ENCODE results near the gene B4GALNT3. TPM values are rescaled to one million over a fixed set of nuclear protein-coding genes. Genes with fewer than 3 reads are reported as not detected.

The B4GALNT3 gene
- total and polyA plus RNA-seq, 2 experiments from 2014 or later, result 0.11 TPM; not detected in 1

- H3F3A ChIP-seq (ENCODE audit: insufficient read depth), result peaks cover 19% of the 10 kb centered on the region
- H3K27me3 ChIP-seq (replicated peaks; ENCODE audit: insufficient read depth), result no peaks in the 10 kb centered on the region
- no peak overlapping the region for H3K27ac ChIP-seq
- no peak overlapping the region for H3K4me2 ChIP-seq (ENCODE audit: unreplicated experiment)
- in situ Hi-C loops (cut with MboI), result no loop called here
- TF ChIP-seq EZH2phosphoT487 (IDR thresholded peaks at IDR 0.05; ENCODE audit: insufficient read depth, low read depth), result no peak
- no peak for TF ChIP-seq EZH2 (IDR thresholded peaks at IDR 0.05; ENCODE audit: insufficient read depth, poor library complexity, severe bottlenecking)
- no peaks in the 10 kb centered on the region for H3K79me2 ChIP-seq (ENCODE audit: insufficient read depth)
- H3K36me3 ChIP-seq (ENCODE audit: low read depth), result no peaks in the 10 kb centered on the region
- H2AFZ ChIP-seq, result no peak overlapping the region
- no peaks in the 10 kb centered on the region for H3K9me3 ChIP-seq (ENCODE audit: low read depth)
- WGBS, 2 experiments (ENCODE audit: low coverage in 1 of 2, low lambda C conversion rate in 2 of 2, missing lambda C conversion rate in 2 of 2), result 80 to 85% methylated on average over 6 of the region's 6 CpGs
- no peaks in the 10 kb centered on the region for H4K20me1 ChIP-seq (ENCODE audit: insufficient read depth)
- DNase-seq, result no peak
- H3K9me2 ChIP-seq (ENCODE audit: insufficient read depth), result no peaks in the 10 kb centered on the region
- peaks cover 15% of the 10 kb centered on the region for H3K4me1 ChIP-seq (ENCODE audit: insufficient read depth)
- H3K9ac ChIP-seq, result no peak overlapping the region
- no peak overlapping the region for H3K4me3 ChIP-seq
Observed at GRCh38 chr12:568486-568885, 108.7 kb downstream of the B4GALNT3 start.

GRCh38 chr12:569091-569676 is 109.4 kb downstream of the B4GALNT3 start:
- Histone ChIP-seq H3K79me2 (ENCODE audit: insufficient read depth) (no peaks in the 10 kb centered on the region), H3F3A (ENCODE audit: insufficient read depth) (peaks cover 19% of the 10 kb centered on the region), H3K36me3 (ENCODE audit: low read depth) (no peaks in the 10 kb centered on the region), H3K9me3 (ENCODE audit: low read depth) (no peaks in the 10 kb centered on the region), H3K9ac (peak overlapping the region; percentile 80; the same call in 1 of the 2 replicates), H3K9me2 (ENCODE audit: insufficient read depth) (no peaks in the 10 kb centered on the region), H2AFZ (peak overlapping the region; percentile 92), H3K27me3 (replicated peaks; ENCODE audit: insufficient read depth) (no peaks in the 10 kb centered on the region), H3K4me2 (ENCODE audit: unreplicated experiment) (peak overlapping the region; percentile 89), H3K4me1 (ENCODE audit: insufficient read depth) (peaks cover 15% of the 10 kb centered on the region), H3K4me3 (peak overlapping the region; percentile 82), H4K20me1 (ENCODE audit: insufficient read depth) (no peaks in the 10 kb centered on the region), H3K27ac (no peak overlapping the region)
- in situ Hi-C loops (cut with MboI), result no loop called here
- WGBS, 2 experiments (ENCODE audit: low coverage in 1 of 2, low lambda C conversion rate in 2 of 2, missing lambda C conversion rate in 2 of 2), result 71 to 73% methylated on average over 6 of the region's 6 CpGs
- no peak for DNase-seq
- TF ChIP-seq EZH2phosphoT487 (IDR thresholded peaks at IDR 0.05; ENCODE audit: insufficient read depth, low read depth) (no peak), EZH2 (IDR thresholded peaks at IDR 0.05; ENCODE audit: insufficient read depth, poor library complexity, severe bottlenecking) (no peak)

- H3K4me1 ChIP-seq (ENCODE audit: insufficient read depth), result peaks cover 20% of the 10 kb centered on the region
- peak; percentile 95 for DNase-seq
- no peaks in the 10 kb centered on the region for H3K36me3 ChIP-seq (ENCODE audit: low read depth)
- H3K4me3 ChIP-seq, result peak overlapping the region; percentile 82
- H3K9ac ChIP-seq, result peak overlapping the region; percentile 80
- H3K27me3 ChIP-seq (replicated peaks; ENCODE audit: insufficient read depth), result no peaks in the 10 kb centered on the region
- in situ Hi-C loops (cut with MboI), result loop anchor here (10.0 kb wide), 1 partner anchor 185 kb away; the partner anchor contains the start of gene WNK1
- TF ChIP-seq EZH2phosphoT487 (IDR thresholded peaks at IDR 0.05; ENCODE audit: insufficient read depth, low read depth), result no peak
- TF ChIP-seq EZH2 (IDR thresholded peaks at IDR 0.05; ENCODE audit: insufficient read depth, poor library complexity, severe bottlenecking), result no peak
- no peaks in the 10 kb centered on the region for H3K9me2 ChIP-seq (ENCODE audit: insufficient read depth)
- H3K9me3 ChIP-seq (ENCODE audit: low read depth), result no peaks in the 10 kb centered on the region
- H3K27ac ChIP-seq, result peak overlapping the region; percentile 90
- no peaks in the 10 kb centered on the region for H3K79me2 ChIP-seq (ENCODE audit: insufficient read depth)
- H3K4me2 ChIP-seq (ENCODE audit: unreplicated experiment), result peak overlapping the region; percentile 89
- WGBS, 2 experiments (ENCODE audit: low coverage in 1 of 2, low lambda C conversion rate in 2 of 2, missing lambda C conversion rate in 2 of 2), result 1% methylated on average over 42 to 44 of the region's 44 CpGs
- peaks cover 25% of the 10 kb centered on the region for H3F3A ChIP-seq (ENCODE audit: insufficient read depth)
- H4K20me1 ChIP-seq (ENCODE audit: insufficient read depth), result no peaks in the 10 kb centered on the region
- H2AFZ ChIP-seq, result peak overlapping the region; percentile 92
Observed at GRCh38 chr12:569803-570434, 110.2 kb downstream of the B4GALNT3 start.

DNA sequence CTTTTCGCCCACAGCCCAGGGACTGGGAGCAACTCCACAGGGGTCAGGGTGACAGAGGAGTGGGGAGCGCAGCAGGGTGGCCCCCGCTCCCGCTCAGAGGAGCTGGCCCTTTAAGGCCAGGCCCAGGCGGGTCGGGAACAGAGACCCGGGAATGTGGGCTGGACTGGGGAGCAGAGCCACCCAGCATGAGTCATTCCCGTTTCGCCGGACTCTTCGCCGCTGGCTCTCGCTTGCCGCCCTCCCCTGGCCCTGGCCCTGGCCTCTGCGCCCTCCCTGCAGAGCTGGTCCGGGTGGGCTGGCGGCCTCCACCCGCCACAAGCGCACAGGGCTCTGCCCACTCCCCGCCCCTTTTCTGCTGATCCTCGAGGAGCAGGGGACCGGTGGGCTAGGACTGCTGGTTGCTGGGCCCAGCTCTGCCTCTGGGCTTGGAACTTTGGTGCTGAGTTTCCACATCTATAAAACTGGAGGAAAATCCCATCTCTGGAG is 110.7 kb downstream of the B4GALNT3 start:
- Histone ChIP-seq H3K27ac (peak overlapping the region; percentile 90), H3K9me3 (ENCODE audit: low read depth) (no peaks in the 10 kb centered on the region), H3F3A (ENCODE audit: insufficient read depth) (peaks cover 26% of the 10 kb centered on the region), H3K4me3 (peak overlapping the region; percentile 82), H3K4me2 (ENCODE audit: unreplicated experiment) (peak overlapping the region; percentile 89), H4K20me1 (ENCODE audit: insufficient read depth) (no peaks in the 10 kb centered on the region), H3K79me2 (ENCODE audit: insufficient read depth) (no peaks in the 10 kb centered on the region), H3K27me3 (replicated peaks; ENCODE audit: insufficient read depth) (no peaks in the 10 kb centered on the region), H3K4me1 (ENCODE audit: insufficient read depth) (peaks cover 26% of the 10 kb centered on the region), H3K9me2 (ENCODE audit: insufficient read depth) (no peaks in the 10 kb centered on the region), H3K9ac (peak overlapping the region; percentile 80), H3K36me3 (ENCODE audit: low read depth) (no peaks in the 10 kb centered on the region), H2AFZ (peak overlapping the region; percentile 92)
- WGBS, 2 experiments (ENCODE audit: low coverage in 1 of 2, low lambda C conversion rate in 2 of 2, missing lambda C conversion rate in 2 of 2), result 1 to 3% methylated on average over 18 to 22 of the region's 22 CpGs
- peak; percentile 96 for DNase-seq
- TF ChIP-seq EZH2 (IDR thresholded peaks at IDR 0.05; ENCODE audit: insufficient read depth, poor library complexity, severe bottlenecking) (no peak), EZH2phosphoT487 (IDR thresholded peaks at IDR 0.05; ENCODE audit: insufficient read depth, low read depth) (no peak)
- in situ Hi-C loops (cut with MboI), result loop anchor here (10.0 kb wide), 1 partner anchor 184 kb away; the partner anchor contains the start of gene WNK1
